Caco-2 (cell line): Measurements from ENCODE around the gene RAB9A. TPM values are rescaled to one million over a fixed set of nuclear protein-coding genes. Genes with fewer than 3 reads are reported as not detected.

Source experiments
- BruUV-seq: library from RNA; stranded (reverse); fragments of 400-500 nt; replicated peaks from 2 replicates; lab custom pipeline; 2021; lab: Mats Ljungman, UMichigan
- CTCF ChIA-PET: fragments of 300-600 bp; sonication (Branson Sonifier 250); formaldehyde crosslinking; loops from one replicate; lab custom pipeline; 2022; ENCODE audit warnings: antibody characterized with exemption; lab: Charles Lee
- POLR2A ChIA-PET: fragments of 300-600 bp; sonication (Branson Sonifier 250); formaldehyde crosslinking; loops from one replicate; lab custom pipeline; 2022; ENCODE audit warnings: antibody characterized with exemption; lab: Charles Lee
- DNase-seq, 2 experiments: peaks; one replicate each; pipeline versions ENCODE4 v3.0.0 to v3.0.0-alpha.2; 2020 to 2022
- H3K27me3 ChIP-seq: replicated peaks from 2 replicates; pipeline ENCODE4 v1.6.0; 2011; ENCODE audit warnings: low read length; ENCODE audit not compliant: control insufficient read depth, insufficient read depth
- H3K36me3 ChIP-seq: 2 replicates; pipeline ENCODE4 v1.5.1; 2011; ENCODE audit warnings: low read length; ENCODE audit not compliant: control insufficient read depth, insufficient read depth
- H3K4me1 ChIP-seq: fragments of 250-450 bp; sonication (Bioruptor Pico); 2 replicates; pipeline ENCODE4 v1.5.1; 2020; ENCODE audit warnings: mild to moderate bottlenecking
- H3K4me3 ChIP-seq: 2 replicates; pipeline ENCODE4 v1.5.1; 2011; ENCODE audit warnings: low read depth, mild to moderate bottlenecking, control low read depth, low read length
- H3K9me3 ChIP-seq: fragments of 250-450 bp; sonication (Bioruptor Pico); 2 replicates; pipeline ENCODE4 v1.5.1; 2020; ENCODE audit warnings: mild to moderate bottlenecking, moderate library complexity
- H3K27ac Mint-ChIP-seq: one replicate; pipeline ENCODE4 v1.8.0; 2022; ENCODE audit warnings: mixed read lengths; ENCODE audit not compliant: unreplicated experiment
- H3K27me3 Mint-ChIP-seq: one replicate; pipeline ENCODE4 v1.8.0; 2022; ENCODE audit warnings: mixed read lengths; ENCODE audit not compliant: insufficient read depth, unreplicated experiment
- H3K36me3 Mint-ChIP-seq: one replicate; pipeline ENCODE4 v1.8.0; 2022; ENCODE audit warnings: mild to moderate bottlenecking, mixed read lengths; ENCODE audit not compliant: insufficient read depth, unreplicated experiment
- H3K4me1 Mint-ChIP-seq: one replicate; pipeline ENCODE4 v1.8.0; 2022; ENCODE audit warnings: low read depth, mixed read lengths; ENCODE audit not compliant: unreplicated experiment
- H3K4me3 Mint-ChIP-seq: one replicate; pipeline ENCODE4 v1.8.0; 2022; ENCODE audit warnings: mild to moderate bottlenecking, moderate library complexity, mixed read lengths; ENCODE audit not compliant: unreplicated experiment
- H3K9me3 Mint-ChIP-seq: one replicate; pipeline ENCODE4 v1.8.0; 2022; ENCODE audit warnings: mixed read lengths; ENCODE audit not compliant: unreplicated experiment
- CTCF ChIP-seq, 2 experiments: fragments of 200-600 bp in 1 of 2; IDR thresholded peaks; 1 replicate in 1 of 2; 2 replicates in 1 of 2; pipeline versions ENCODE4 v1.5.1 to v1.8.0; 2011 to 2022; ENCODE audit warnings: antibody characterized with exemption in 1 of 2, control low read depth in 1 of 2, inconsistent platforms in 1 of 2, low read depth in 1 of 2, low read length in 1 of 2, mild to moderate bottlenecking in 1 of 2, moderate library complexity in 1 of 2; ENCODE audit not compliant: insufficient read depth in 1 of 2, severe bottlenecking in 1 of 2, unreplicated experiment in 1 of 2
- intact Hi-C: fragments of 100-400 bp; cut with micrococcal nuclease; formaldehyde crosslinking; loops from one replicate; pipeline ENCODE4 v1.10.0; 2022; ENCODE audit not compliant: unreplicated experiment
- total RNA-seq: library from RNA; stranded (reverse); gene quantifications from 2 replicates; pipeline ENCODE4 v1.2.3, GENCODE V29; 2022

RAB9A gene
- total RNA-seq, 1 experiment from 2014 or later: 22.9 TPM

GRCh38 chrX:13742397-13743176 lies 53.7 kb downstream of the RAB9A start:
- no peak for TF ChIP-seq CTCF (IDR thresholded peaks at IDR 0.05; ENCODE audit: insufficient read depth in 1 of 2, low read depth in 1 of 2, low read length in 1 of 2, severe bottlenecking in 1 of 2, unreplicated experiment in 1 of 2)
- H3K27ac Mint-ChIP-seq: peak overlapping the region; percentile 9
- intact Hi-C loops: no loop called here
- Histone ChIP-seq H3K4me1 (peaks cover 18% of the 10 kb centered on the region; the same call in 1 of the 2 replicates), H3K4me3 (no peak overlapping the region), H3K9me3 (no peaks in the 10 kb centered on the region), H3K36me3 (no peaks in the 10 kb centered on the region; the same call in 1 of the 2 replicates), H3K27me3 (no peaks in the 10 kb centered on the region)
- H3K4me1 Mint-ChIP-seq: peaks cover 6% of the 10 kb centered on the region
- H3K27me3 Mint-ChIP-seq: no peaks in the 10 kb centered on the region
- no peaks in the 10 kb centered on the region for H3K9me3 Mint-ChIP-seq
- ChIA-PET POLR2A (interaction anchor here (1.0 to 1.1 kb wide), 2 partner anchors 8 to 17 kb away, joined by 3 to 22 read pairs; partner anchors contain the start of genes OFD1 and TRAPPC2), CTCF (interaction anchor here (0.7 kb wide), 1 partner anchor 8 kb away, joined by 4 read pairs; the partner anchor contains the start of genes OFD1 and TRAPPC2)
- TSS peak; percentile 85 for BruUV-seq
- no peak overlapping the region for H3K4me3 Mint-ChIP-seq
- peaks cover 24% of the 10 kb centered on the region for H3K36me3 Mint-ChIP-seq
- peak; percentile 46 to 65 for DNase-seq

- Mint-ChIP-seq H3K27me3 (no peaks in the 10 kb centered on the region), H3K36me3 (peaks cover 39% of the 10 kb centered on the region), H3K9me3 (no peaks in the 10 kb centered on the region), H3K27ac (peak overlapping the region; percentile 35), H3K4me1 (peaks cover 10% of the 10 kb centered on the region), H3K4me3 (no peak overlapping the region)
- no peaks in the 10 kb centered on the region for H3K27me3 ChIP-seq
- no peak overlapping the region for H3K4me3 ChIP-seq
- no peaks in the 10 kb centered on the region; the same call in 1 of the 2 replicates for H3K36me3 ChIP-seq
- peak; percentile 33 to 43 for TF ChIP-seq CTCF (IDR thresholded peaks at IDR 0.05; ENCODE audit: insufficient read depth in 1 of 2, low read depth in 1 of 2, low read length in 1 of 2, severe bottlenecking in 1 of 2, unreplicated experiment in 1 of 2)
- POLR2A ChIA-PET: no interaction called here
- no TSS peak for BruUV-seq
- CTCF ChIA-PET: no interaction called here
- DNase-seq: peak; percentile 40 to 51
- no peaks in the 10 kb centered on the region for H3K9me3 ChIP-seq
- peaks cover 16% of the 10 kb centered on the region for H3K4me1 ChIP-seq
- intact Hi-C loops: loop anchor here (1.0 kb wide), 1 partner anchor 90 kb away; no protein-coding TSS in a partner anchor
Measured at GRCh38 chrX:13747836-13748235, 58.9 kb downstream of the RAB9A start.

GRCh38 chrX:13748486-13748885 lies 59.6 kb downstream of the RAB9A start:
- ChIA-PET POLR2A (no interaction called here), CTCF (no interaction called here)
- Mint-ChIP-seq H3K27ac (no peak overlapping the region), H3K9me3 (no peaks in the 10 kb centered on the region), H3K4me1 (peaks cover 17% of the 10 kb centered on the region), H3K27me3 (no peaks in the 10 kb centered on the region), H3K36me3 (peaks cover 44% of the 10 kb centered on the region), H3K4me3 (no peak overlapping the region)
- Histone ChIP-seq H3K4me3 (no peak overlapping the region), H3K9me3 (no peaks in the 10 kb centered on the region), H3K4me1 (peaks cover 16% of the 10 kb centered on the region), H3K36me3 (no peaks in the 10 kb centered on the region; the same call in 1 of the 2 replicates), H3K27me3 (no peaks in the 10 kb centered on the region)
- DNase-seq: no peak
- intact Hi-C loops: loop anchor here (1.0 kb wide), 1 partner anchor 90 kb away; no protein-coding TSS in a partner anchor
- no peak for TF ChIP-seq CTCF (IDR thresholded peaks at IDR 0.05; ENCODE audit: insufficient read depth in 1 of 2, low read depth in 1 of 2, low read length in 1 of 2, severe bottlenecking in 1 of 2, unreplicated experiment in 1 of 2)
- BruUV-seq: no TSS peak
